Measurements from ENCODE around the gene UBE2L6. TPM values are rescaled to one million over a fixed set of nuclear protein-coding genes. Genes with fewer than 3 reads are reported as not detected.

UBE2L6 gene
- total and polyA plus RNA-seq, 8 donors, result 56.1 to 109 (median 63.8) TPM

DNA sequence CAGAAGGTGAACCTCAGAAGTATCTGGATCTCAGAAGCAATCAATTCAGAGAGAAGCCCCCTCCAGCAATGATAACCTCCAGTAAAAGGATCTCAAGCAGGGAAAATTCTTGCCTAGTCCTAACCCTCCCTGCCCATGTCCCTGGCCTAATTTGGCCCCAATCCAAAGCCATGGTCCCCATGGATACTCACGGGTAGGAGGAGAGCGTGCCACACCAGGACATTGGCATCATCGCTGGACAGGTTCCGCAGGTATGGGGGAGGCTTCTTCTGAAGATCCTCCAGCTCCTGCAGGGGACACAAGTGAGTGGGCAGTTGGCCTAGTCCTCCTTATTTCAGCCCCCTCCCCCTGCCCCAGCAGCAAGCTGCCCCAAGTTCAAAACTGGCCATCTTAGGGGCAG lies 7.3 kb downstream of the UBE2L6 start:
- no peak overlapping the region for H3K27ac ChIP-seq
- H3K27me3 ChIP-seq, result no peaks in the 10 kb centered on the region
- DNase-seq (no peak), ATAC-seq (no peak)
- no peak overlapping the region for H3K4me3 ChIP-seq
- H3K9me3 ChIP-seq, result no peaks in the 10 kb centered on the region
- intact Hi-C loops (cut with DNase I), result no loop called here
- TF ChIP-seq, protein P1, sequence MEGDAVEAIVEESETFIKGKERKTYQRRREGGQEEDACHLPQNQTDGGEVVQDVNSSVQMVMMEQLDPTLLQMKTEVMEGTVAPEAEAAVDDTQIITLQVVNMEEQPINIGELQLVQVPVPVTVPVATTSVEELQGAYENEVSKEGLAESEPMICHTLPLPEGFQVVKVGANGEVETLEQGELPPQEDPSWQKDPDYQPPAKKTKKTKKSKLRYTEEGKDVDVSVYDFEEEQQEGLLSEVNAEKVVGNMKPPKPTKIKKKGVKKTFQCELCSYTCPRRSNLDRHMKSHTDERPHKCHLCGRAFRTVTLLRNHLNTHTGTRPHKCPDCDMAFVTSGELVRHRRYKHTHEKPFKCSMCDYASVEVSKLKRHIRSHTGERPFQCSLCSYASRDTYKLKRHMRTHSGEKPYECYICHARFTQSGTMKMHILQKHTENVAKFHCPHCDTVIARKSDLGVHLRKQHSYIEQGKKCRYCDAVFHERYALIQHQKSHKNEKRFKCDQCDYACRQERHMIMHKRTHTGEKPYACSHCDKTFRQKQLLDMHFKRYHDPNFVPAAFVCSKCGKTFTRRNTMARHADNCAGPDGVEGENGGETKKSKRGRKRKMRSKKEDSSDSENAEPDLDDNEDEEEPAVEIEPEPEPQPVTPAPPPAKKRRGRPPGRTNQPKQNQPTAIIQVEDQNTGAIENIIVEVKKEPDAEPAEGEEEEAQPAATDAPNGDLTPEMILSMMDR (IDR thresholded peaks at IDR 0.05), result no peak
- H3K36me3 ChIP-seq, result peaks cover 0 to 59% of the 10 kb centered on the region in 2 donors
- peaks cover under 1 to 34% of the 10 kb centered on the region in 2 donors for H3K4me1 ChIP-seq

DNA sequence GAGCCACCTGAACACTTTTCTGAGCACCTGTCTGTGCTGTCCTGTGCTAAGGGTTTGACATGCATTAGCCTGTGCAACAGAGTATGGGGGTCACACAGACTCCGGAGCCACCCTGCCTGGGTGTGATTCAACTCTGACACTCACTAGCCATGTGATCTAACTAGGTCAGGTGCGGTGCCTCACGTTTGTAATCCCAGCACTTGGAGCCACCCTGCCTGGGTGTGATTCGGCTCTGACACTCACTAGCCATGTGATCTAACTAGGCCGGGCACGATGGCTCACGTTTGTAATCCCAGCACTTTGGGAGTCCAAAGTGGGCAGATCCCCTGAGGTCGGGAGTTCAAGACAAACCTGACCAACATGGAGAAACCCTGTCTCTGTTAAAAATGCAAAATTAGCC lies 11.4 kb downstream of the UBE2L6 start:
- no peak overlapping the region for H3K27ac ChIP-seq
- peaks cover 0 to 94% of the 10 kb centered on the region in 2 donors for H3K36me3 ChIP-seq
- ATAC-seq (no peak), DNase-seq (no peak)
- H3K4me3 ChIP-seq, result no peak overlapping the region
- intact Hi-C loops (cut with DNase I), result no loop called here
- H3K27me3 ChIP-seq, result no peaks in the 10 kb centered on the region
- TF ChIP-seq, protein P1 (IDR thresholded peaks at IDR 0.05), result no peak
- peaks cover 0 to 3% of the 10 kb centered on the region in 2 donors for H3K4me1 ChIP-seq
- H3K9me3 ChIP-seq, result no peaks in the 10 kb centered on the region

DNA sequence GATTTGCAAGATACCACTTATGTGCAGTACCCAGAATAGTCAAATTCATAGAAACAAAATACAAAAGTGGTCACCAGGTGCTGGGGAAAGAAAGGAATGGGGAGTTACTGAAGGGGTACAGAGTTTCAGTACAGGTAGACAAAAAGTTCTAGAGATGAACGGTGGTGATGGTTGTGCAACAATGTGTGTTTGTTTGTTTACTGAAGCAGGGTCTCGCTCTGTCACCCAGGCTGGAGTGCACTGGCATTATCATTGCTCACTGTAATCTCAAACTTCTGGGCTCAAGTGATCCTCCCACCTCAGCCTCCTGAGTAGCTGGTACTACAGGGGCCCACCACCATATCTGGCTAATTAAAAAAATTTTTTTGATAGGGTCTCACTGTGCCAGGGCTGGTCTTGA lies 12.1 kb downstream of the UBE2L6 start:
- H3K4me3 ChIP-seq, result no peak overlapping the region
- H3K4me1 ChIP-seq, result no peaks in the 10 kb centered on the region
- no peaks in the 10 kb centered on the region for H3K9me3 ChIP-seq
- no peak for ATAC-seq
- TF ChIP-seq, protein P1 (IDR thresholded peaks at IDR 0.05), result no peak
- peaks cover 0 to 100% of the 10 kb centered on the region in 2 donors for H3K36me3 ChIP-seq
- H3K27me3 ChIP-seq, result no peaks in the 10 kb centered on the region
- intact Hi-C loops (cut with DNase I), result no loop called here
- no peak overlapping the region for H3K27ac ChIP-seq
- DNase-seq, result no peak

DNA sequence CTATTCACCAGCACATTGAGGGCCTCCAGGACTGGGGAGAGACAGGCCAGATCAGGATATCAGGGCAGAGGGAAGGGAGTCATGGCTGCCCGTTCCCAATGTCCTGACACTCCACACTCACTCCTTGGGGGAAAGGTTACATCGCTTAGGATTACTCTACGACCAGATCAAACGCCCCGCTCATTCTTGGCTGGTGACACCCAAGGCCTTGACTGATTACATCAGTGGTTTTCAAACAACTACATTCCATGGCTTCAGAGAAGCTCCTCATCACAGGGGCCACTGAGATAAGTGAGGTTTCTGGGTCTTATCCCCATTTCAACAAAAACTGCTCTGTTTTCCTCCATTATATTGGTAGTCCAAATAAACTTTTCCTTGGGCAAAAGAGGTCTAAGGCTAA lies 15.0 kb downstream of the UBE2L6 start:
- no peak for ATAC-seq
- DNase-seq, result no peak
- Histone ChIP-seq H3K36me3 (peaks cover 0 to 100% of the 10 kb centered on the region in 2 donors), H3K9me3 (no peaks in the 10 kb centered on the region), H3K27me3 (no peaks in the 10 kb centered on the region), H3K27ac (no peak overlapping the region), H3K4me3 (no peak overlapping the region), H3K4me1 (peaks cover 0 to 3% of the 10 kb centered on the region in 2 donors)
- TF ChIP-seq, protein P1 (IDR thresholded peaks at IDR 0.05), result no peak
- intact Hi-C loops (cut with DNase I), result no loop called here

DNA sequence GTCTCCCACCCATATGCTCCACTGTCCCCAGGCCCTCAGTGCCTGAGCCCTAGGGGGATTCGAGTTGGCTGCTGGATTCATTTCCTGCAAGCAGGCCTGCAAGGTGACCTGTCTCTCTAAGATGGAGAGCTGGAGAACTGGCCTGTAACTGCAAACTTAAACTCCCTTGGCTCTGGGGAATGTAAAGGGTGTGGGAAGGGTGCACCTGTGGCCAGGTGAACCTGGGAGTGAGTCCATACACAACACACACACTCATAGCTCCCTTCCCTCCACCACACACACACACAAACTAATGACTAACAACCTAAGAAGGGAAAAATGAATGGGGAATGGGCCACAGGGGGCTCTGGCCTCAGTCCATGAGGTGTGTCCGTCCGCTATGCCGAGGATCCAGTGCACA lies 15.5 kb downstream of the UBE2L6 start:
- no peak for ATAC-seq
- TF ChIP-seq, protein P1 (IDR thresholded peaks at IDR 0.05), result no peak
- intact Hi-C loops (cut with DNase I), result no loop called here

More for the DNA sequence above, 15.5 kb downstream of the UBE2L6 start:
- H3K27ac ChIP-seq, result no peak overlapping the region
- no peak overlapping the region for H3K4me3 ChIP-seq
- H3K36me3 ChIP-seq, result peaks cover 0 to 100% of the 10 kb centered on the region in 2 donors
- peaks cover 0 to 5% of the 10 kb centered on the region in 2 donors for H3K4me1 ChIP-seq
- no peak for DNase-seq
- H3K27me3 ChIP-seq, result no peaks in the 10 kb centered on the region
- H3K9me3 ChIP-seq, result no peaks in the 10 kb centered on the region
